Neuronal stem cell (in vitro differentiated cells): Measurements from ENCODE around the gene SRGN.

ENCODE experiments used
- DNase-seq: peaks from one replicate; pipeline ENCODE4 v3.0.0-alpha.2; 2013; ENCODE audit warnings: low spot score
- H2AFZ ChIP-seq: one replicate; pipeline ENCODE4 v1.6.1; 2013; ENCODE audit warnings: mild to moderate bottlenecking, low read length, inconsistent platforms
- H2AK5ac ChIP-seq: 2 replicates; pipeline ENCODE4 v1.6.1; 2013; ENCODE audit warnings: low read depth, mild to moderate bottlenecking, inconsistent platforms, low read length, moderate library complexity, mixed read lengths
- H2BK120ac ChIP-seq: 2 replicates; pipeline ENCODE4 v1.6.1; 2013; ENCODE audit warnings: low read depth, mild to moderate bottlenecking, inconsistent platforms, low read length, moderate library complexity, mixed read lengths
- H2BK12ac ChIP-seq: one replicate; pipeline ENCODE4 v1.6.1; 2013; ENCODE audit warnings: low read length, inconsistent platforms
- H2BK15ac ChIP-seq: 2 replicates; pipeline ENCODE4 v1.6.1; 2013; ENCODE audit warnings: mild to moderate bottlenecking, low read length, inconsistent platforms, mixed read lengths
- H2BK5ac ChIP-seq: one replicate; pipeline ENCODE4 v1.6.1; 2013; ENCODE audit warnings: inconsistent platforms, mild to moderate bottlenecking, low read length, moderate library complexity
- H3K14ac ChIP-seq: one replicate; pipeline ENCODE4 v1.6.1; 2013; ENCODE audit warnings: low read length, inconsistent platforms
- H3K18ac ChIP-seq: 2 replicates; pipeline ENCODE4 v1.6.1; 2013; ENCODE audit warnings: low read length, inconsistent platforms
- H3K23ac ChIP-seq: 2 replicates; pipeline ENCODE4 v1.6.1; 2013; ENCODE audit warnings: low read depth, mild to moderate bottlenecking, mixed read lengths, low read length, inconsistent platforms; ENCODE audit not compliant: poor library complexity
- H3K27ac ChIP-seq: replicated peaks from 3 replicates; pipeline ENCODE4 v1.5.1; 2013; ENCODE audit warnings: low read length, inconsistent platforms
- H3K27me3 ChIP-seq, 3 experiments: 2 replicates each; pipeline ENCODE4 v1.6.1; 2013; ENCODE audit warnings: low read length in 3 of 3, mild to moderate bottlenecking in 2 of 3, inconsistent platforms in 1 of 3, low read depth in 1 of 3, mixed read lengths in 1 of 3, moderate library complexity in 1 of 3; ENCODE audit not compliant: control insufficient read depth in 3 of 3, insufficient read depth in 3 of 3
- H3K36me3 ChIP-seq, 2 donors: replicated peaks in 1 of 2; 2 replicates each; pipeline ENCODE4 v1.6.1; 2013; ENCODE audit warnings: low read length in 2 of 2; ENCODE audit not compliant: control insufficient read depth in 2 of 2, insufficient read depth in 2 of 2
- H3K4ac ChIP-seq: 2 replicates; pipeline ENCODE4 v1.6.1; 2013; ENCODE audit warnings: inconsistent platforms, mild to moderate bottlenecking, low read length, moderate library complexity
- H3K4me1 ChIP-seq, 2 donors: 1 replicate in 1 of 2; 2 replicates in 1 of 2; pipeline ENCODE4 v1.6.1; 2013; ENCODE audit warnings: low read length in 2 of 2, low read depth in 1 of 2; ENCODE audit not compliant: control insufficient read depth in 2 of 2, insufficient read depth in 1 of 2
- H3K4me2 ChIP-seq: one replicate; pipeline ENCODE4 v1.6.1; 2013; ENCODE audit warnings: mild to moderate bottlenecking, low read length, inconsistent platforms; ENCODE audit not compliant: insufficient read depth, poor library complexity, severe bottlenecking
- H3K4me3 ChIP-seq, 2 donors: 2 replicates each; pipeline ENCODE4 v1.5.1; 2013; ENCODE audit warnings: low read length in 2 of 2, mild to moderate bottlenecking in 2 of 2, inconsistent platforms in 1 of 2, moderate library complexity in 1 of 2
- H3K79me1 ChIP-seq: one replicate; pipeline ENCODE4 v1.6.1; 2013; ENCODE audit warnings: low read depth, mild to moderate bottlenecking, inconsistent platforms, low read length, moderate library complexity
- H3K9ac ChIP-seq: one replicate; pipeline ENCODE4 v1.6.1; 2013; ENCODE audit warnings: mild to moderate bottlenecking, low read depth, low read length, inconsistent platforms; ENCODE audit not compliant: poor library complexity
- H3K9me3 ChIP-seq, 2 donors: replicated peaks in 1 of 2; 2 replicates each; pipeline versions ENCODE3 to v1.6.1; 2013; ENCODE audit warnings: low read length in 2 of 2, mild to moderate bottlenecking in 2 of 2, inconsistent platforms in 1 of 2, low read depth in 1 of 2, mixed read lengths in 1 of 2, moderate library complexity in 1 of 2; ENCODE audit not compliant: control insufficient read depth in 2 of 2, insufficient read depth in 1 of 2
- H4K8ac ChIP-seq: one replicate; pipeline ENCODE4 v1.6.1; 2013; ENCODE audit warnings: low read depth, mild to moderate bottlenecking, inconsistent platforms, low read length, moderate library complexity
- H4K91ac ChIP-seq: one replicate; pipeline ENCODE4 v1.6.1; 2013; ENCODE audit warnings: low read length, low read depth, mild to moderate bottlenecking, inconsistent platforms; ENCODE audit not compliant: poor library complexity
- WGBS, 2 donors: extraction: QIAGEN DNeasy Blood & Tissue Kit; methylation state at CpG; one replicate each; pipeline ENCODE4 v1.1.7; 2013; ENCODE audit warnings: missing lambda C conversion rate in 2 of 2, mixed read lengths in 1 of 2; ENCODE audit not compliant: insufficient read length in 2 of 2, insufficient replicate concordance in 1 of 2; ENCODE audit errors: extremely low coverage in 2 of 2; 5-methylcytosine and 5-hydroxymethylcytosine counted together

The SRGN gene

DNA sequence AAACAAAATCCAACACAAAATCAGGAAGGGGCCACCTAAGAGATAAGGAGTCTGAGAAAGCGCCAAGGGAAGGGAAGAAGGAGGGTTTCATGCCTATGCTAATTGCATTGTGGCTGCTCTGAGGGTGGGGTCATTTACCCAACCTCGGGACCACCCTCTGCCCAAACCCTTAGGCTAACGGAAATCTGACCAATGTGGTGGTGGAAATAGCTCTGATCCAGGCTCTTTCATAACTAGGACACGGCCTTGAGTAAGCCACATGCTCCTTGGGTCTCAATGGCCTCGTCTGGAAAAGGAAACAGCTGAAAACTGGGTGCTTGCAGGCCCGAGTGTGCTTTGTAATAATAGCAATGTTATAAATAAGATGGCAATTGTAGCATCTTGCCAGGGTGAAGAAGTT is 14.9 kb upstream of the SRGN start:
- H2BK15ac ChIP-seq: no peak overlapping the region
- H3K4me1 ChIP-seq: peaks cover 0 to 6% of the 10 kb centered on the region in 2 donors
- peak overlapping the region; percentile 49 for H2AFZ ChIP-seq
- no peak overlapping the region for H3K23ac ChIP-seq
- H2BK12ac ChIP-seq: no peak overlapping the region
- H3K27ac ChIP-seq: no peak overlapping the region
- no peak for DNase-seq
- peaks cover 0 to 10% (median 0%) of the 10 kb centered on the region in 3 experiments for H3K27me3 ChIP-seq
- H2BK120ac ChIP-seq: no peak overlapping the region
- no peaks in the 10 kb centered on the region for H3K36me3 ChIP-seq
- H3K4me2 ChIP-seq: no peak overlapping the region
- no peak overlapping the region for H3K9ac ChIP-seq
- H2BK5ac ChIP-seq: no peak overlapping the region
- H3K4ac ChIP-seq: no peak overlapping the region
- H3K9me3 ChIP-seq: no peaks in the 10 kb centered on the region
- no peak overlapping the region for H4K91ac ChIP-seq
- no peak overlapping the region for H3K18ac ChIP-seq
- H4K8ac ChIP-seq: no peak overlapping the region
- no peak overlapping the region for H2AK5ac ChIP-seq
- no peak overlapping the region for H3K14ac ChIP-seq
- no CpG with 5 or more reads among the region's 6 CpGs for WGBS, 2 donors
- no peak overlapping the region for H3K4me3 ChIP-seq
- no peaks in the 10 kb centered on the region for H3K79me1 ChIP-seq

DNA sequence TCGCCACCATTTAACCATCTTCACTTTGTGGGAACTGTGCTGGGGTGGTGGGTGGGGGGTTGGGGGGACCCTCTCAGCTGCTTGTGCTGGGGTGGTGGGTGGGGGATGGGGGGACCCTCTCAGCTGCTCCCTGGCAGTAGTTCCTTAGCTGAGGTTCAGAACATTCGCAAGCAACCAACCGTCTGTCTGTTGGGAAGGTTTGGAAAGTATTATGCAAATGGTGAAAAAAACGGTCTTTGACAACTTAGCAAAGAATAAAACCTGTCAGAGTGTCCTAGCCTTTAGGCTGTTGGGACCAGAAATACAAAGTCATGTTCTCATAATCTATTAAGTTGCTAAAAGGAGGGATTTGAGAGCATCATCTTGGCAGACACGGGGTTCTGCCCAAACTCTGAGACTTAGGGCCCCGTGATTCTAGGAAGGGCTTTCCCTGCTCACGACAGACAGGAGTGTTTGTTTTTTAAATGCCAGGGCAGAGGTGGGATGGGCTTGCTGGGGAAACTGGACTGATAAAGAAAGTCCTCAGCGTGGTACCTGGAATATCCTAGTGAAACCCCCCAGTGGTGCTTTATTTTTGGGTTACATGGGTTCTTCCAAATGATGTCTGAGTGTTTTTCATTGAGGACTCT is 14.1 kb upstream of the SRGN start:
- no peak overlapping the region for H4K91ac ChIP-seq
- no peak for DNase-seq
- no CpG with 5 or more reads among the region's 8 CpGs for WGBS, 2 donors

DNA sequence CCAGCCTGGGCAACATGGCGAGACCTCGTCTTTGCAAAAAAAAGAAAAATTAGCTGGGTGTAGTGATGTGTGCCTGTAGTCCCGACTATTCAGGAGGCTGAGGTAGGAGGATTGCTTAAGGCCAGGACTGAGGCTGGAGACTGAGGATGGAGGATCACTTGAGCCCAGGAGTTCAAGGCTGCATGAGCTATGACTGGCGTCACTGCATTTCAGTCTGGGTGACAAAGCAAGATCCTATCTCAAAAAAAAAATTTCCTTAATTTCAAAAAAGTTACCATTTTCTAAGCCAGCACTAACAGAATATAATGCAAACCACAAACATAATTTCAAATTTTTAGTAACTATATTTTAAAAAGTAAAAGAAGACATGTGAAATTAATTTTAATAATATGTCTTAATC is 13.4 kb upstream of the SRGN start:
- H3K4ac ChIP-seq: no peak overlapping the region
- H3K9ac ChIP-seq: no peak overlapping the region
- H3K27me3 ChIP-seq: peaks cover 0 to 9% (median 0%) of the 10 kb centered on the region in 3 experiments
- no peak overlapping the region for H3K27ac ChIP-seq
- no peak overlapping the region for H4K91ac ChIP-seq
- H4K8ac ChIP-seq: no peak overlapping the region
- no peak overlapping the region for H2AFZ ChIP-seq
- H3K79me1 ChIP-seq: no peaks in the 10 kb centered on the region
- H3K4me3 ChIP-seq: no peak overlapping the region
- no peak overlapping the region for H2BK12ac ChIP-seq
- H3K9me3 ChIP-seq: no peaks in the 10 kb centered on the region
- H3K4me2 ChIP-seq: no peak overlapping the region
- H3K18ac ChIP-seq: no peak overlapping the region
- DNase-seq: no peak
- H2BK15ac ChIP-seq: no peak overlapping the region
- no peak overlapping the region for H2BK120ac ChIP-seq
- H3K23ac ChIP-seq: no peak overlapping the region
- H3K4me1 ChIP-seq: peaks cover 0 to 4% of the 10 kb centered on the region in 2 donors
- no peak overlapping the region for H3K14ac ChIP-seq
- no peak overlapping the region for H2AK5ac ChIP-seq
- no CpG with 5 or more reads among the region's 4 CpGs for WGBS, 2 donors
- no peaks in the 10 kb centered on the region for H3K36me3 ChIP-seq
- no peak overlapping the region for H2BK5ac ChIP-seq

More for the DNA sequence above, 14.1 kb upstream of the SRGN start:
- H3K4me1 ChIP-seq: peaks cover 0 to 6% of the 10 kb centered on the region in 2 donors
- no peak overlapping the region for H2AFZ ChIP-seq
- H3K14ac ChIP-seq: no peak overlapping the region
- no peak overlapping the region for H4K8ac ChIP-seq
- no peak overlapping the region for H2BK120ac ChIP-seq
- H3K27me3 ChIP-seq: peaks cover 0 to 9% (median 0%) of the 10 kb centered on the region in 3 experiments
- no peak overlapping the region for H3K27ac ChIP-seq
- no peaks in the 10 kb centered on the region for H3K36me3 ChIP-seq
- no peak overlapping the region for H3K4me3 ChIP-seq
- no peak overlapping the region for H2BK5ac ChIP-seq
- H2AK5ac ChIP-seq: no peak overlapping the region
- H3K9ac ChIP-seq: no peak overlapping the region
- H3K18ac ChIP-seq: no peak overlapping the region
- H3K23ac ChIP-seq: no peak overlapping the region
- no peak overlapping the region for H2BK12ac ChIP-seq
- no peak overlapping the region for H3K4ac ChIP-seq
- no peak overlapping the region for H3K4me2 ChIP-seq
- no peak overlapping the region for H2BK15ac ChIP-seq
- H3K79me1 ChIP-seq: no peaks in the 10 kb centered on the region
- no peaks in the 10 kb centered on the region for H3K9me3 ChIP-seq

DNA sequence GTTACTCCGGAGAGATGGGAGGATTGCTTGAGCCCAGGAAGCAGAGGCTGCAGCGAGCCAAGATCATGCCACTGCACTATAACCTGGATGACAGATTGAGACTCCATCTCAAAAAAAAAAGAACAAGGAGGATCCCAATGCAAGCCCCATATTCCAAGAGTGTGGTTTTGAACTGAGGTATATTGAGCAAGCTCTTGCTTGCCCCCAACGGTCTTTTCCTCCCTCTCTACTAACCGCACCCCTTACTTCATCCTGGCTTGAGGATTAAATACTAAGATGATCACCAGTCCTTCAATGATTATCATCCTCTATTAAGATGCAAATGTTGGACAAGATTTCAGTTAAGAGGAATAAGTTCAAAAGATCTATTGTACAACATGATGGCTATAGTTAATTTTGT is 12.5 kb upstream of the SRGN start:
- WGBS, 2 donors: no CpG with 5 or more reads among the region's 4 CpGs
- H4K8ac ChIP-seq: no peak overlapping the region

More for the DNA sequence above, 12.5 kb upstream of the SRGN start:
- H3K4me1 ChIP-seq: peaks cover 0 to 4% of the 10 kb centered on the region in 2 donors
- H3K9me3 ChIP-seq: no peaks in the 10 kb centered on the region
- no peak overlapping the region for H3K4me3 ChIP-seq
- H3K4me2 ChIP-seq: no peak overlapping the region
- no peak overlapping the region for H2BK5ac ChIP-seq
- H3K79me1 ChIP-seq: no peaks in the 10 kb centered on the region
- no peak overlapping the region for H3K27ac ChIP-seq
- no peak overlapping the region for H3K14ac ChIP-seq
- H3K36me3 ChIP-seq: no peaks in the 10 kb centered on the region
- no peak overlapping the region for H3K9ac ChIP-seq
- no peak overlapping the region for H3K4ac ChIP-seq
- H3K18ac ChIP-seq: no peak overlapping the region
- H2BK12ac ChIP-seq: no peak overlapping the region
- no peak overlapping the region for H4K91ac ChIP-seq
- peaks cover 0 to 12% (median 0%) of the 10 kb centered on the region in 3 experiments for H3K27me3 ChIP-seq
- DNase-seq: no peak
- no peak overlapping the region for H3K23ac ChIP-seq
- no peak overlapping the region for H2BK15ac ChIP-seq
- no peak overlapping the region for H2AFZ ChIP-seq
- H2AK5ac ChIP-seq: no peak overlapping the region
- no peak overlapping the region for H2BK120ac ChIP-seq
